K562 (cell line): ENCODE results near the gene TTC39A. TPM values are rescaled to one million over a fixed set of nuclear protein-coding genes. Genes with fewer than 3 reads are reported as not detected.

Experiments
- ATF1 ChIP-seq, 2 experiments: fragments of 450-650 bp in 1 of 2; IDR thresholded peaks; 2 replicates each; pipeline ENCODE4 v1.6.1; 2016; ENCODE audit warnings: missing compliant biosample characterization in 1 of 2, missing genetic modification characterization in 1 of 2
- BACH1 ChIP-seq: fragments of 200-800 bp; sonication (Bioruptor generic); IDR thresholded peaks from 2 replicates; pipeline ENCODE4 v1.6.1; 2016; ENCODE audit warnings: missing genetic modification characterization, missing compliant biosample characterization
- CBX8 ChIP-seq: fragments of 200-600 bp; sonication (generic); IDR thresholded peaks from 2 replicates; pipeline ENCODE4 v1.6.1; 2012; ENCODE audit warnings: borderline replicate concordance, mixed run types, low read depth, mild to moderate bottlenecking, moderate library complexity, mixed read lengths, low read length, control low read depth, inconsistent platforms; ENCODE audit not compliant: poor library complexity, severe bottlenecking; ENCODE audit errors: extremely low read depth
- HLTF ChIP-seq: fragments of 450-650 bp; IDR thresholded peaks from 2 replicates; pipeline ENCODE4 v1.6.1; 2016
- HNRNPH1 ChIP-seq: fragments of 200-400 bp; formaldehyde crosslinking; optimal IDR thresholded peaks from 2 replicates; pipeline ENCODE3; 2017; ENCODE audit warnings: low read depth, mild to moderate bottlenecking, low read length, moderate library complexity
- HNRNPUL1 ChIP-seq: fragments of 200-400 bp; formaldehyde crosslinking; IDR thresholded peaks from 2 replicates; pipeline ENCODE4 v1.6.1; 2017; ENCODE audit warnings: low read length
- ILF3 ChIP-seq: fragments of 450-650 bp; IDR thresholded peaks from 2 replicates; pipeline ENCODE4 v1.6.1; 2018; ENCODE audit warnings: antibody characterized with exemption, mild to moderate bottlenecking, moderate library complexity, borderline replicate concordance
- IRF2 ChIP-seq: sonication (generic); formaldehyde crosslinking; IDR thresholded peaks from 2 replicates; pipeline ENCODE4 v1.8.1; 2022; ENCODE audit warnings: mild to moderate bottlenecking, missing genetic modification reagents
- SP1 ChIP-seq: sonication (generic); formaldehyde crosslinking; IDR thresholded peaks from 2 replicates; pipeline ENCODE4 v1.8.1; 2022; ENCODE audit warnings: mild to moderate bottlenecking, missing genetic modification reagents
- STAG1 ChIP-seq: sonication (generic); formaldehyde crosslinking; IDR thresholded peaks from 2 replicates; pipeline ENCODE4 v1.5.0; 2020; ENCODE audit warnings: missing genetic modification reagents, borderline replicate concordance
- ZC3H8 ChIP-seq: fragments of 450-650 bp; IDR thresholded peaks from 2 replicates; pipeline ENCODE4 v1.6.1; 2017
- ZNF76 ChIP-seq: fragments of 250-450 bp; sonication (Bioruptor Pico); IDR thresholded peaks from 2 replicates; pipeline ENCODE4 v1.4.0; 2020; ENCODE audit warnings: mild to moderate bottlenecking, moderate library complexity, borderline replicate concordance
- polyA plus RNA-seq, 8 experiments: library from polyadenylated mRNA; depleted of rRNA in 4 of 8; stranded (reverse) in 5 of 8; unstranded in 3 of 8; fragments of >200 nt; fragmentation: Nextera tagmentation in 2 of 8; fragmentation: Illumina TruSeq in 1 of 8; extraction: Ambion mirVana in 2 of 8; extraction: Trizol in 1 of 8; gene quantifications; 2 replicates each; pipeline versions ENCODE4 v1.2.1 to v1.2.3, GENCODE V29; 2011 to 2014; ENCODE audit warnings: inconsistent platforms in 1 of 8, missing spikeins in 1 of 8
- total RNA-seq, 7 experiments: library from RNA; depleted of rRNA in 6 of 7; stranded (reverse); fragments of >200 nt in 6 of 7; fragmentation: Illumina TruSeq in 2 of 7; extraction: Trizol in 2 of 7; gene quantifications; 2 replicates each; pipeline versions ENCODE4 v1.2.1 to v1.2.3, GENCODE V29; 2011 to 2021; ENCODE audit warnings: low replicate concordance in 1 of 7
- TF ChIP-seq, protein P1 (sequence below): fragments of 450-650 bp; IDR thresholded peaks from 2 replicates; pipeline ENCODE4 v1.6.1; 2016; ENCODE audit warnings: mild to moderate bottlenecking, moderate library complexity
- TF ChIP-seq, protein P2 (sequence below): fragments of 250-450 bp; sonication (Bioruptor Pico); IDR thresholded peaks from 2 replicates; pipeline ENCODE4 v1.5.1; 2021; ENCODE audit warnings: mild to moderate bottlenecking
- TF ChIP-seq, protein P3 (sequence below): sonication (generic); IDR thresholded peaks from 2 replicates; pipeline ENCODE4 v1.6.1; 2016

TTC39A gene
- total and polyA plus RNA-seq, 9 of the 15 experiments (the other 6 are each of a cell fraction or from before 2014, with no cell fraction given) = 0.18 to 0.82 (median 0.35) TPM

DNA sequence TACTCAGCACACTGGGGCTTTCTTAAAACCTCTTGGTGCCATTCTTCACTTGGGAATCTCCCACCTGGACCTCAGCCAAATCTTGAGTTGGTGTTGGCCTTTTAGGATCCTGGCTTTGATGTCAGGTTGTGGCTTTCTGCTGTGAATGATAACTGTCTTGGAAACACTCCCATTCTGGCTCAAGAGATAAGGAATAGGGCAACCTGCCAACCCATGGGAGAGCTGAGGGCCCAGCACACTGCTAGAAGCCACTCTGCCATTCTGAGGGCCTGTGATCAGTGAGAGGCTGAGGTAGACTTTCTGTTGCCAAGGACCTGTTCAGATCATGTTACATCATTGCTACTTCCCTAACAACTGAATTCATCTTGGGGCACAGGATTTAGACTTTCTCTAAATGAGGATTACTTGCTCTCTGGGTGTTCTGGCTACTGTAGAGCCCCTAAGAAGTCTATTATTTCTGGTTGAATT lies 45.8 kb downstream of the TTC39A start (continued):
- TF ChIP-seq ZNF76 (CRISPR knock-in tag) (no peak), CBX8 (no peak), SP1 (peak; percentile 71; the same call in 1 of the 2 replicates), IRF2 (CRISPR knock-in tag) (no peak), ATF1 (CRISPR knock-in tag; IDR thresholded peaks at IDR 0.05) (no peak), ATF1 (tag; IDR thresholded peaks at IDR 0.05) (peak; percentile 73), STAG1 (CRISPR knock-in tag) (no peak), BACH1 (tag) (peak; percentile 30; the same call in 1 of the 2 replicates), ILF3 (no peak), HNRNPH1 (no peak), HLTF (peak; percentile 61; the same call in 1 of the 2 replicates), HNRNPUL1 (no peak), ZC3H8 (no peak)
- TF ChIP-seq, protein P1, sequence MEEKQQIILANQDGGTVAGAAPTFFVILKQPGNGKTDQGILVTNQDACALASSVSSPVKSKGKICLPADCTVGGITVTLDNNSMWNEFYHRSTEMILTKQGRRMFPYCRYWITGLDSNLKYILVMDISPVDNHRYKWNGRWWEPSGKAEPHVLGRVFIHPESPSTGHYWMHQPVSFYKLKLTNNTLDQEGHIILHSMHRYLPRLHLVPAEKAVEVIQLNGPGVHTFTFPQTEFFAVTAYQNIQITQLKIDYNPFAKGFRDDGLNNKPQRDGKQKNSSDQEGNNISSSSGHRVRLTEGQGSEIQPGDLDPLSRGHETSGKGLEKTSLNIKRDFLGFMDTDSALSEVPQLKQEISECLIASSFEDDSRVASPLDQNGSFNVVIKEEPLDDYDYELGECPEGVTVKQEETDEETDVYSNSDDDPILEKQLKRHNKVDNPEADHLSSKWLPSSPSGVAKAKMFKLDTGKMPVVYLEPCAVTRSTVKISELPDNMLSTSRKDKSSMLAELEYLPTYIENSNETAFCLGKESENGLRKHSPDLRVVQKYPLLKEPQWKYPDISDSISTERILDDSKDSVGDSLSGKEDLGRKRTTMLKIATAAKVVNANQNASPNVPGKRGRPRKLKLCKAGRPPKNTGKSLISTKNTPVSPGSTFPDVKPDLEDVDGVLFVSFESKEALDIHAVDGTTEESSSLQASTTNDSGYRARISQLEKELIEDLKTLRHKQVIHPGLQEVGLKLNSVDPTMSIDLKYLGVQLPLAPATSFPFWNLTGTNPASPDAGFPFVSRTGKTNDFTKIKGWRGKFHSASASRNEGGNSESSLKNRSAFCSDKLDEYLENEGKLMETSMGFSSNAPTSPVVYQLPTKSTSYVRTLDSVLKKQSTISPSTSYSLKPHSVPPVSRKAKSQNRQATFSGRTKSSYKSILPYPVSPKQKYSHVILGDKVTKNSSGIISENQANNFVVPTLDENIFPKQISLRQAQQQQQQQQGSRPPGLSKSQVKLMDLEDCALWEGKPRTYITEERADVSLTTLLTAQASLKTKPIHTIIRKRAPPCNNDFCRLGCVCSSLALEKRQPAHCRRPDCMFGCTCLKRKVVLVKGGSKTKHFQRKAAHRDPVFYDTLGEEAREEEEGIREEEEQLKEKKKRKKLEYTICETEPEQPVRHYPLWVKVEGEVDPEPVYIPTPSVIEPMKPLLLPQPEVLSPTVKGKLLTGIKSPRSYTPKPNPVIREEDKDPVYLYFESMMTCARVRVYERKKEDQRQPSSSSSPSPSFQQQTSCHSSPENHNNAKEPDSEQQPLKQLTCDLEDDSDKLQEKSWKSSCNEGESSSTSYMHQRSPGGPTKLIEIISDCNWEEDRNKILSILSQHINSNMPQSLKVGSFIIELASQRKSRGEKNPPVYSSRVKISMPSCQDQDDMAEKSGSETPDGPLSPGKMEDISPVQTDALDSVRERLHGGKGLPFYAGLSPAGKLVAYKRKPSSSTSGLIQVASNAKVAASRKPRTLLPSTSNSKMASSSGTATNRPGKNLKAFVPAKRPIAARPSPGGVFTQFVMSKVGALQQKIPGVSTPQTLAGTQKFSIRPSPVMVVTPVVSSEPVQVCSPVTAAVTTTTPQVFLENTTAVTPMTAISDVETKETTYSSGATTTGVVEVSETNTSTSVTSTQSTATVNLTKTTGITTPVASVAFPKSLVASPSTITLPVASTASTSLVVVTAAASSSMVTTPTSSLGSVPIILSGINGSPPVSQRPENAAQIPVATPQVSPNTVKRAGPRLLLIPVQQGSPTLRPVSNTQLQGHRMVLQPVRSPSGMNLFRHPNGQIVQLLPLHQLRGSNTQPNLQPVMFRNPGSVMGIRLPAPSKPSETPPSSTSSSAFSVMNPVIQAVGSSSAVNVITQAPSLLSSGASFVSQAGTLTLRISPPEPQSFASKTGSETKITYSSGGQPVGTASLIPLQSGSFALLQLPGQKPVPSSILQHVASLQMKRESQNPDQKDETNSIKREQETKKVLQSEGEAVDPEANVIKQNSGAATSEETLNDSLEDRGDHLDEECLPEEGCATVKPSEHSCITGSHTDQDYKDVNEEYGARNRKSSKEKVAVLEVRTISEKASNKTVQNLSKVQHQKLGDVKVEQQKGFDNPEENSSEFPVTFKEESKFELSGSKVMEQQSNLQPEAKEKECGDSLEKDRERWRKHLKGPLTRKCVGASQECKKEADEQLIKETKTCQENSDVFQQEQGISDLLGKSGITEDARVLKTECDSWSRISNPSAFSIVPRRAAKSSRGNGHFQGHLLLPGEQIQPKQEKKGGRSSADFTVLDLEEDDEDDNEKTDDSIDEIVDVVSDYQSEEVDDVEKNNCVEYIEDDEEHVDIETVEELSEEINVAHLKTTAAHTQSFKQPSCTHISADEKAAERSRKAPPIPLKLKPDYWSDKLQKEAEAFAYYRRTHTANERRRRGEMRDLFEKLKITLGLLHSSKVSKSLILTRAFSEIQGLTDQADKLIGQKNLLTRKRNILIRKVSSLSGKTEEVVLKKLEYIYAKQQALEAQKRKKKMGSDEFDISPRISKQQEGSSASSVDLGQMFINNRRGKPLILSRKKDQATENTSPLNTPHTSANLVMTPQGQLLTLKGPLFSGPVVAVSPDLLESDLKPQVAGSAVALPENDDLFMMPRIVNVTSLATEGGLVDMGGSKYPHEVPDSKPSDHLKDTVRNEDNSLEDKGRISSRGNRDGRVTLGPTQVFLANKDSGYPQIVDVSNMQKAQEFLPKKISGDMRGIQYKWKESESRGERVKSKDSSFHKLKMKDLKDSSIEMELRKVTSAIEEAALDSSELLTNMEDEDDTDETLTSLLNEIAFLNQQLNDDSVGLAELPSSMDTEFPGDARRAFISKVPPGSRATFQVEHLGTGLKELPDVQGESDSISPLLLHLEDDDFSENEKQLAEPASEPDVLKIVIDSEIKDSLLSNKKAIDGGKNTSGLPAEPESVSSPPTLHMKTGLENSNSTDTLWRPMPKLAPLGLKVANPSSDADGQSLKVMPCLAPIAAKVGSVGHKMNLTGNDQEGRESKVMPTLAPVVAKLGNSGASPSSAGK = no peak
- TF ChIP-seq, protein P2, sequence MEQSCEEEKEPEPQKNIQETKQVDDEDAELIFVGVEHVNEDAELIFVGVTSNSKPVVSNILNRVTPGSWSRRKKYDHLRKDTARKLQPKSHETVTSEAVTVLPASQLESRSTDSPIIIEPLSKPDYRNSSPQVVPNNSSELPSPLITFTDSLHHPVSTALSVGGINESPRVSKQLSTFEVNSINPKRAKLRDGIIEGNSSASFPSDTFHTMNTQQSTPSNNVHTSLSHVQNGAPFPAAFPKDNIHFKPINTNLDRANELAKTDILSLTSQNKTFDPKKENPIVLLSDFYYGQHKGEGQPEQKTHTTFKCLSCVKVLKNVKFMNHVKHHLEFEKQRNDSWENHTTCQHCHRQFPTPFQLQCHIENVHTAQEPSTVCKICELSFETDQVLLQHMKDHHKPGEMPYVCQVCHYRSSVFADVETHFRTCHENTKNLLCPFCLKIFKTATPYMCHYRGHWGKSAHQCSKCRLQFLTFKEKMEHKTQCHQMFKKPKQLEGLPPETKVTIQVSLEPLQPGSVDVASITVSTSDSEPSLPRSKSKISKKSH (CRISPR knock-in tag) = no peak
- TF ChIP-seq, protein P3, sequence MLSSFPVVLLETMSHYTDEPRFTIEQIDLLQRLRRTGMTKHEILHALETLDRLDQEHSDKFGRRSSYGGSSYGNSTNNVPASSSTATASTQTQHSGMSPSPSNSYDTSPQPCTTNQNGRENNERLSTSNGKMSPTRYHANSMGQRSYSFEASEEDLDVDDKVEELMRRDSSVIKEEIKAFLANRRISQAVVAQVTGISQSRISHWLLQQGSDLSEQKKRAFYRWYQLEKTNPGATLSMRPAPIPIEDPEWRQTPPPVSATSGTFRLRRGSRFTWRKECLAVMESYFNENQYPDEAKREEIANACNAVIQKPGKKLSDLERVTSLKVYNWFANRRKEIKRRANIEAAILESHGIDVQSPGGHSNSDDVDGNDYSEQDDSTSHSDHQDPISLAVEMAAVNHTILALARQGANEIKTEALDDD = 0 out of 2 replicates have a peak, but pooled peaks have one; percentile 30
